ENCODE measurements around the gene HLCS. TPM values are rescaled to one million over a fixed set of nuclear protein-coding genes. Genes with fewer than 3 reads are reported as not detected.
A peak's percentile ranks its signal among the peaks of the same experiment; 100 is the strongest.

The HLCS gene
- total and polyA plus RNA-seq, 2 donors (not counting 3 experiments of a cell fraction or from before 2014, with no cell fraction given), result 6.7 to 17.2 TPM

- peaks cover 14 to 21% of the 10 kb centered on the region in 2 experiments for H3K27me3 ChIP-seq (ENCODE audit: control insufficient read depth in 2 of 2, insufficient read depth in 2 of 2, low read length in 2 of 2)
- no peak overlapping the region for H3K27ac ChIP-seq (ENCODE audit: insufficient read depth, low read depth, low read length)
- H3K4me3 ChIP-seq (replicated peaks in 1 of 3; ENCODE audit: insufficient read depth in 1 of 3, low read depth in 1 of 3, low read length in 3 of 3), result no peak overlapping the region
- no peaks in the 10 kb centered on the region for H3K79me2 ChIP-seq (ENCODE audit: control insufficient read depth, insufficient read depth, low read length)
- H4K20me1 ChIP-seq (replicated peaks; ENCODE audit: control insufficient read depth, extremely low read depth, insufficient read depth, low read length), result no peaks in the 10 kb centered on the region
- H3K9me1 ChIP-seq (replicated peaks; ENCODE audit: control insufficient read depth, extremely low read depth, insufficient read depth, low read length), result no peaks in the 10 kb centered on the region
- ChIA-PET CTCF (no interaction called here), POLR2A (no interaction called here)
- no peak overlapping the region for H2AFZ ChIP-seq (ENCODE audit: low read depth, low read length)
- no peak overlapping the region for H3K9ac ChIP-seq (replicated peaks; ENCODE audit: extremely low read depth, insufficient read depth, low read length)
- H3K9me3 ChIP-seq (replicated peaks; ENCODE audit: control insufficient read depth, insufficient read depth, low read length), result no peaks in the 10 kb centered on the region
- dilution Hi-C loops (cut with MboI; ENCODE audit: extremely low pct_ligation_motif_present, low sequenced_read_pairs), result no loop called here
- TF ChIP-seq POLR2A (IDR thresholded peaks at IDR 0.05; ENCODE audit: low read depth, low read length) (no peak), POLR2AphosphoS5 (IDR thresholded peaks at IDR 0.05; ENCODE audit: insufficient read depth, low read depth, low read length) (no peak), GATA2 (IDR thresholded peaks at IDR 0.05; ENCODE audit: insufficient read depth, insufficient read length, low read depth, low read length) (no peak), FOS (IDR thresholded peaks at IDR 0.05; ENCODE audit: borderline replicate concordance, insufficient read depth, low read length) (no peak), MYC (IDR thresholded peaks at IDR 0.05; ENCODE audit: low read depth, low read length) (no peak), JUN (IDR thresholded peaks at IDR 0.05; ENCODE audit: borderline replicate concordance, insufficient read depth, insufficient read length, low read depth) (no peak), EZH2 (IDR thresholded peaks at IDR 0.05; ENCODE audit: borderline replicate concordance, low read depth, low read length, severe bottlenecking) (no peak)
- TF ChIP-seq, protein P1, sequence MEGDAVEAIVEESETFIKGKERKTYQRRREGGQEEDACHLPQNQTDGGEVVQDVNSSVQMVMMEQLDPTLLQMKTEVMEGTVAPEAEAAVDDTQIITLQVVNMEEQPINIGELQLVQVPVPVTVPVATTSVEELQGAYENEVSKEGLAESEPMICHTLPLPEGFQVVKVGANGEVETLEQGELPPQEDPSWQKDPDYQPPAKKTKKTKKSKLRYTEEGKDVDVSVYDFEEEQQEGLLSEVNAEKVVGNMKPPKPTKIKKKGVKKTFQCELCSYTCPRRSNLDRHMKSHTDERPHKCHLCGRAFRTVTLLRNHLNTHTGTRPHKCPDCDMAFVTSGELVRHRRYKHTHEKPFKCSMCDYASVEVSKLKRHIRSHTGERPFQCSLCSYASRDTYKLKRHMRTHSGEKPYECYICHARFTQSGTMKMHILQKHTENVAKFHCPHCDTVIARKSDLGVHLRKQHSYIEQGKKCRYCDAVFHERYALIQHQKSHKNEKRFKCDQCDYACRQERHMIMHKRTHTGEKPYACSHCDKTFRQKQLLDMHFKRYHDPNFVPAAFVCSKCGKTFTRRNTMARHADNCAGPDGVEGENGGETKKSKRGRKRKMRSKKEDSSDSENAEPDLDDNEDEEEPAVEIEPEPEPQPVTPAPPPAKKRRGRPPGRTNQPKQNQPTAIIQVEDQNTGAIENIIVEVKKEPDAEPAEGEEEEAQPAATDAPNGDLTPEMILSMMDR (IDR thresholded peaks at IDR 0.05; ENCODE audit: extremely low read depth in 1 of 2, insufficient read depth in 1 of 2, low read depth in 1 of 2, low read length in 2 of 2), result no peak
- TF ChIP-seq, protein P2, sequence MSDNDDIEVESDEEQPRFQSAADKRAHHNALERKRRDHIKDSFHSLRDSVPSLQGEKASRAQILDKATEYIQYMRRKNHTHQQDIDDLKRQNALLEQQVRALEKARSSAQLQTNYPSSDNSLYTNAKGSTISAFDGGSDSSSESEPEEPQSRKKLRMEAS (IDR thresholded peaks at IDR 0.05; ENCODE audit: insufficient read depth, insufficient read length), result no peak
- no TSS peak for BruUV-seq (replicated peaks)
- H3K4me2 ChIP-seq (ENCODE audit: insufficient read depth, low read length), result no peak overlapping the region
- intact Hi-C loops (cut with micrococcal nuclease), result no loop called here
- DNase-seq (ENCODE audit: low read depth, low spot score) (no peak), FAIRE-seq (peak; percentile 12)
- H3K36me3 ChIP-seq (ENCODE audit: control insufficient read depth in 2 of 2, extremely low read depth in 1 of 2, insufficient read depth in 2 of 2, low read length in 2 of 2), result no peaks in the 10 kb centered on the region
- no peaks in the 10 kb centered on the region for H3K4me1 ChIP-seq (ENCODE audit: control insufficient read depth, extremely low read depth, insufficient read depth, low read length)
These were observed 240.6 kb downstream of the HLCS start for GRCh38 chr21:36725793-36726386.

All from endothelial cell of umbilical vein (primary cell).